ENCODE measurements around the gene RAB28. TPM values are rescaled to one million over a fixed set of nuclear protein-coding genes. Genes with fewer than 3 reads are reported as not detected.

RAB28 gene
- total RNA-seq = 12.3 and 13.3 TPM in 2 replicates

- Histone ChIP-seq H2AFZ (ENCODE audit: low read length) (peak within 1 kb of the TSS; percentile 99), H3K4me2 (ENCODE audit: insufficient read depth, low read length) (peak within 1 kb of the TSS; percentile 85), H3K4me1 (ENCODE audit: insufficient read depth, low read length) (peaks cover 28% of the 10 kb centered on the region), H3K4me3 (ENCODE audit: insufficient read depth, low read length) (peak within 1 kb of the TSS; percentile 84), H4K20me1 (ENCODE audit: insufficient read depth, low read length) (peaks cover 2% of the 10 kb centered on the region), H3K79me2 (ENCODE audit: insufficient read depth, low read length) (peaks cover 19% of the 10 kb centered on the region), H3K27me3 (ENCODE audit: insufficient read depth, low read length) (no peaks in the 10 kb centered on the region), H3K27ac (ENCODE audit: low read depth, low read length) (peak within 1 kb of the TSS; percentile 99), H3K36me3 (ENCODE audit: insufficient read depth, low read length) (no peaks in the 10 kb centered on the region), H3K9me3 (ENCODE audit: low read depth, low read length) (peaks cover 3% of the 10 kb centered on the region)
- TF ChIP-seq CTCF (IDR thresholded peaks at IDR 0.05; ENCODE audit: extremely low read depth, low read depth, low read length) = no peak
- peak; percentile 97 for DNase-seq (ENCODE audit: insufficient read length, low spot score, missing footprints)
These were observed at the start of gene RAB28 for GRCh38 chr4:13484122-13484748. TSS of gene RAB28 (minus strand) at chr4:13484340.

GRCh38 chr4:13531625-13531998, 47.5 kb upstream of the RAB28 start:
- DNase-seq (ENCODE audit: insufficient read length, low spot score, missing footprints) = no peak
- Histone ChIP-seq H4K20me1 (ENCODE audit: insufficient read depth, low read length) (no peaks in the 10 kb centered on the region), H3K27me3 (ENCODE audit: insufficient read depth, low read length) (peaks cover 49% of the 10 kb centered on the region), H3K4me3 (ENCODE audit: insufficient read depth, low read length) (no peak overlapping the region), H3K4me2 (ENCODE audit: insufficient read depth, low read length) (no peak overlapping the region), H3K4me1 (ENCODE audit: insufficient read depth, low read length) (no peaks in the 10 kb centered on the region), H3K79me2 (ENCODE audit: insufficient read depth, low read length) (no peaks in the 10 kb centered on the region), H3K9me3 (ENCODE audit: low read depth, low read length) (no peaks in the 10 kb centered on the region), H2AFZ (ENCODE audit: low read length) (no peak overlapping the region), H3K27ac (ENCODE audit: low read depth, low read length) (no peak overlapping the region), H3K36me3 (ENCODE audit: insufficient read depth, low read length) (no peaks in the 10 kb centered on the region)
- no peak for TF ChIP-seq CTCF (IDR thresholded peaks at IDR 0.05; ENCODE audit: extremely low read depth, low read depth, low read length)

GRCh38 chr4:13530823-13531624, 46.9 kb upstream of the RAB28 start:
- Histone ChIP-seq H3K36me3 (ENCODE audit: insufficient read depth, low read length) (no peaks in the 10 kb centered on the region), H3K4me3 (ENCODE audit: insufficient read depth, low read length) (no peak overlapping the region), H2AFZ (ENCODE audit: low read length) (no peak overlapping the region), H4K20me1 (ENCODE audit: insufficient read depth, low read length) (no peaks in the 10 kb centered on the region), H3K9me3 (ENCODE audit: low read depth, low read length) (no peaks in the 10 kb centered on the region), H3K27me3 (ENCODE audit: insufficient read depth, low read length) (peaks cover 45% of the 10 kb centered on the region), H3K27ac (ENCODE audit: low read depth, low read length) (no peak overlapping the region), H3K79me2 (ENCODE audit: insufficient read depth, low read length) (no peaks in the 10 kb centered on the region), H3K4me1 (ENCODE audit: insufficient read depth, low read length) (no peaks in the 10 kb centered on the region), H3K4me2 (ENCODE audit: insufficient read depth, low read length) (no peak overlapping the region)
- TF ChIP-seq CTCF (IDR thresholded peaks at IDR 0.05; ENCODE audit: extremely low read depth, low read depth, low read length) = no peak
- no peak for DNase-seq (ENCODE audit: insufficient read length, low spot score, missing footprints)

All from osteoblast (primary cell).